Transverse colon (tissue), 4 donors: ENCODE results near the gene ANKRD44.

Experiments used
- CTCF ChIP-seq, 5 experiments: fragments of 200-600 bp in 3 of 5; fragments of 450-650 bp in 2 of 5; sonication (generic) in 3 of 5; IDR thresholded peaks; 1 replicate in 2 of 5; 2 replicates in 3 of 5; pipeline ENCODE4 v1.5.1; 2016 to 2017; ENCODE audit warnings: antibody characterized with exemption in 5 of 5, inconsistent platforms in 3 of 5, mild to moderate bottlenecking in 2 of 5, moderate library complexity in 1 of 5
- EP300 ChIP-seq: sonication (generic); formaldehyde crosslinking; IDR thresholded peaks from one replicate; pipeline ENCODE4 v1.6.1; 2017; ENCODE audit warnings: antibody characterized with exemption, low read depth
- POLR2A ChIP-seq: fragments of 450-650 bp; IDR thresholded peaks from one replicate; pipeline ENCODE4 v1.6.1; 2016; ENCODE audit warnings: antibody characterized with exemption, mild to moderate bottlenecking, moderate library complexity
- POLR2AphosphoS5 ChIP-seq, 3 donors: sonication (generic); formaldehyde crosslinking; IDR thresholded peaks; one replicate each; pipeline ENCODE4 v1.6.1; 2016; ENCODE audit warnings: antibody characterized with exemption in 3 of 3

- TF ChIP-seq POLR2AphosphoS5 (IDR thresholded peaks at IDR 0.05) (no peak), POLR2A (no peak), CTCF (IDR thresholded peaks at IDR 0.05) (no peak), EP300 (no peak)
Observed at GRCh38 chr2:196939371-196939770, 371.2 kb downstream of the ANKRD44 start.
